H1 (cell line): Measurements from ENCODE around the gene NACAD. TPM values are rescaled to one million over a fixed set of nuclear protein-coding genes. Genes with fewer than 3 reads are reported as not detected.

Source experiments
- CBX5 ChIP-seq: fragments of 300-800, 300-1000 bp; sonication (generic); IDR thresholded peaks from 2 replicates; pipeline ENCODE4 v1.7.1; 2016; ENCODE audit warnings: antibody characterized with exemption, low read length, low read depth
- KDM1A ChIP-seq: fragments of 200-600, 300-600 bp; sonication (generic); IDR thresholded peaks from 2 replicates; pipeline ENCODE4 v1.7.1; 2016; ENCODE audit warnings: mild to moderate bottlenecking, low read length, borderline replicate concordance
- RXRA ChIP-seq: IDR thresholded peaks from 2 replicates; pipeline ENCODE4 v1.6.1; 2011; ENCODE audit warnings: low read depth, mild to moderate bottlenecking, low read length, moderate library complexity; ENCODE audit not compliant: insufficient read depth
- polyA plus RNA-seq, 7 experiments: library from polyadenylated mRNA; depleted of rRNA in 3 of 7; stranded (reverse) in 5 of 7; unstranded in 2 of 7; fragments of >200 nt in 5 of 7; fragments of 200-250 nt in 2 of 7; gene quantifications; 1 replicate in 5 of 7; 2 replicates in 1 of 7; 4 replicates in 1 of 7; pipeline versions ENCODE4 v1.2.1 to v1.2.3, GENCODE V29; 2011 to 2013; ENCODE audit warnings: missing spikeins in 2 of 7, mixed read lengths in 2 of 7
- total RNA-seq: library from RNA; stranded (reverse); fragmentation: NEBNext Ultra II Directional; extraction: Animal tissue kit (Norgen Biotek cat#: 25700); gene quantifications from 2 replicates; pipeline ENCODE4 v1.2.1, GENCODE V29; 2021
- TF ChIP-seq, protein P1 (sequence below): IDR thresholded peaks from 2 replicates; pipeline ENCODE4 v1.6.1; 2012; ENCODE audit warnings: inconsistent platforms
- TF ChIP-seq, protein P2 (sequence below): fragments of 300-600 bp; sonication (generic); IDR thresholded peaks from 2 replicates; pipeline ENCODE4 v1.7.1; 2012; ENCODE audit warnings: low read length, moderate library complexity, mild to moderate bottlenecking, inconsistent platforms; ENCODE audit not compliant: insufficient replicate concordance

Gene NACAD
- total and polyA plus RNA-seq, 2 of the 8 experiments (the other 6 are each of a cell fraction or from before 2014, with no cell fraction given), result 1.3 to 6.0 TPM

- TF ChIP-seq, protein P1, sequence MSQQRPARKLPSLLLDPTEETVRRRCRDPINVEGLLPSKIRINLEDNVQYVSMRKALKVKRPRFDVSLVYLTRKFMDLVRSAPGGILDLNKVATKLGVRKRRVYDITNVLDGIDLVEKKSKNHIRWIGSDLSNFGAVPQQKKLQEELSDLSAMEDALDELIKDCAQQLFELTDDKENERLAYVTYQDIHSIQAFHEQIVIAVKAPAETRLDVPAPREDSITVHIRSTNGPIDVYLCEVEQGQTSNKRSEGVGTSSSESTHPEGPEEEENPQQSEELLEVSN, result no peak
- TF ChIP-seq, protein P2, sequence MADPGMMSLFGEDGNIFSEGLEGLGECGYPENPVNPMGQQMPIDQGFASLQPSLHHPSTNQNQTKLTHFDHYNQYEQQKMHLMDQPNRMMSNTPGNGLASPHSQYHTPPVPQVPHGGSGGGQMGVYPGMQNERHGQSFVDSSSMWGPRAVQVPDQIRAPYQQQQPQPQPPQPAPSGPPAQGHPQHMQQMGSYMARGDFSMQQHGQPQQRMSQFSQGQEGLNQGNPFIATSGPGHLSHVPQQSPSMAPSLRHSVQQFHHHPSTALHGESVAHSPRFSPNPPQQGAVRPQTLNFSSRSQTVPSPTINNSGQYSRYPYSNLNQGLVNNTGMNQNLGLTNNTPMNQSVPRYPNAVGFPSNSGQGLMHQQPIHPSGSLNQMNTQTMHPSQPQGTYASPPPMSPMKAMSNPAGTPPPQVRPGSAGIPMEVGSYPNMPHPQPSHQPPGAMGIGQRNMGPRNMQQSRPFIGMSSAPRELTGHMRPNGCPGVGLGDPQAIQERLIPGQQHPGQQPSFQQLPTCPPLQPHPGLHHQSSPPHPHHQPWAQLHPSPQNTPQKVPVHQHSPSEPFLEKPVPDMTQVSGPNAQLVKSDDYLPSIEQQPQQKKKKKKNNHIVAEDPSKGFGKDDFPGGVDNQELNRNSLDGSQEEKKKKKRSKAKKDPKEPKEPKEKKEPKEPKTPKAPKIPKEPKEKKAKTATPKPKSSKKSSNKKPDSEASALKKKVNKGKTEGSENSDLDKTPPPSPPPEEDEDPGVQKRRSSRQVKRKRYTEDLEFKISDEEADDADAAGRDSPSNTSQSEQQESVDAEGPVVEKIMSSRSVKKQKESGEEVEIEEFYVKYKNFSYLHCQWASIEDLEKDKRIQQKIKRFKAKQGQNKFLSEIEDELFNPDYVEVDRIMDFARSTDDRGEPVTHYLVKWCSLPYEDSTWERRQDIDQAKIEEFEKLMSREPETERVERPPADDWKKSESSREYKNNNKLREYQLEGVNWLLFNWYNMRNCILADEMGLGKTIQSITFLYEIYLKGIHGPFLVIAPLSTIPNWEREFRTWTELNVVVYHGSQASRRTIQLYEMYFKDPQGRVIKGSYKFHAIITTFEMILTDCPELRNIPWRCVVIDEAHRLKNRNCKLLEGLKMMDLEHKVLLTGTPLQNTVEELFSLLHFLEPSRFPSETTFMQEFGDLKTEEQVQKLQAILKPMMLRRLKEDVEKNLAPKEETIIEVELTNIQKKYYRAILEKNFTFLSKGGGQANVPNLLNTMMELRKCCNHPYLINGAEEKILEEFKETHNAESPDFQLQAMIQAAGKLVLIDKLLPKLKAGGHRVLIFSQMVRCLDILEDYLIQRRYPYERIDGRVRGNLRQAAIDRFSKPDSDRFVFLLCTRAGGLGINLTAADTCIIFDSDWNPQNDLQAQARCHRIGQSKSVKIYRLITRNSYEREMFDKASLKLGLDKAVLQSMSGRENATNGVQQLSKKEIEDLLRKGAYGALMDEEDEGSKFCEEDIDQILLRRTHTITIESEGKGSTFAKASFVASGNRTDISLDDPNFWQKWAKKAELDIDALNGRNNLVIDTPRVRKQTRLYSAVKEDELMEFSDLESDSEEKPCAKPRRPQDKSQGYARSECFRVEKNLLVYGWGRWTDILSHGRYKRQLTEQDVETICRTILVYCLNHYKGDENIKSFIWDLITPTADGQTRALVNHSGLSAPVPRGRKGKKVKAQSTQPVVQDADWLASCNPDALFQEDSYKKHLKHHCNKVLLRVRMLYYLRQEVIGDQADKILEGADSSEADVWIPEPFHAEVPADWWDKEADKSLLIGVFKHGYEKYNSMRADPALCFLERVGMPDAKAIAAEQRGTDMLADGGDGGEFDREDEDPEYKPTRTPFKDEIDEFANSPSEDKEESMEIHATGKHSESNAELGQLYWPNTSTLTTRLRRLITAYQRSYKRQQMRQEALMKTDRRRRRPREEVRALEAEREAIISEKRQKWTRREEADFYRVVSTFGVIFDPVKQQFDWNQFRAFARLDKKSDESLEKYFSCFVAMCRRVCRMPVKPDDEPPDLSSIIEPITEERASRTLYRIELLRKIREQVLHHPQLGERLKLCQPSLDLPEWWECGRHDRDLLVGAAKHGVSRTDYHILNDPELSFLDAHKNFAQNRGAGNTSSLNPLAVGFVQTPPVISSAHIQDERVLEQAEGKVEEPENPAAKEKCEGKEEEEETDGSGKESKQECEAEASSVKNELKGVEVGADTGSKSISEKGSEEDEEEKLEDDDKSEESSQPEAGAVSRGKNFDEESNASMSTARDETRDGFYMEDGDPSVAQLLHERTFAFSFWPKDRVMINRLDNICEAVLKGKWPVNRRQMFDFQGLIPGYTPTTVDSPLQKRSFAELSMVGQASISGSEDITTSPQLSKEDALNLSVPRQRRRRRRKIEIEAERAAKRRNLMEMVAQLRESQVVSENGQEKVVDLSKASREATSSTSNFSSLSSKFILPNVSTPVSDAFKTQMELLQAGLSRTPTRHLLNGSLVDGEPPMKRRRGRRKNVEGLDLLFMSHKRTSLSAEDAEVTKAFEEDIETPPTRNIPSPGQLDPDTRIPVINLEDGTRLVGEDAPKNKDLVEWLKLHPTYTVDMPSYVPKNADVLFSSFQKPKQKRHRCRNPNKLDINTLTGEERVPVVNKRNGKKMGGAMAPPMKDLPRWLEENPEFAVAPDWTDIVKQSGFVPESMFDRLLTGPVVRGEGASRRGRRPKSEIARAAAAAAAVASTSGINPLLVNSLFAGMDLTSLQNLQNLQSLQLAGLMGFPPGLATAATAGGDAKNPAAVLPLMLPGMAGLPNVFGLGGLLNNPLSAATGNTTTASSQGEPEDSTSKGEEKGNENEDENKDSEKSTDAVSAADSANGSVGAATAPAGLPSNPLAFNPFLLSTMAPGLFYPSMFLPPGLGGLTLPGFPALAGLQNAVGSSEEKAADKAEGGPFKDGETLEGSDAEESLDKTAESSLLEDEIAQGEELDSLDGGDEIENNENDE, result no peak
- TF ChIP-seq CBX5 (no peak), RXRA (no peak), KDM1A (no peak)
- TF ChIP-seq, all 59 proteins: peak for 0
Observed at GRCh38 chr7:45118292-45118691, 29.5 kb upstream of the NACAD start (continued).
